K562 (cell line): ENCODE data around the gene IL3RA. TPM values are rescaled to one million over a fixed set of nuclear protein-coding genes. Genes with fewer than 3 reads are reported as not detected.

Experiments used
- ATAC-seq: fragments of 200-7000 bp; cut with Tn5 transposase; 3 replicates; pipeline ENCODE4 v1.9.1; 2020; ENCODE audit warnings: moderate library complexity
- BruUV-seq: library from RNA; stranded (reverse); fragments of 400-500 nt; replicated peaks from 2 replicates; lab custom pipeline; 2021; lab: Mats Ljungman, UMichigan
- CTCF ChIA-PET: fragments of 300-600 bp; formaldehyde crosslinking; extraction: SDS; loops from one replicate; lab custom pipeline; 2021; ENCODE audit warnings: low intra/inter-chr PET ratio; lab: Yijun Ruan, JAX
- POLR2A ChIA-PET: fragments of 300-600, 350-650 bp; sonication (Branson Sonifier 250); formaldehyde crosslinking; extraction: SDS; loops from one replicate; lab custom pipeline; 2021; ENCODE audit warnings: antibody characterized with exemption, inconsistent platforms; lab: Yijun Ruan, JAX
- DNase-seq, 4 experiments: peaks; one replicate each; pipeline versions ENCODE4 v3.0.0 to v3.0.0-alpha.2; 2011 to 2018; ENCODE audit warnings: low spot score in 3 of 4, mixed read lengths in 3 of 4; ENCODE audit errors: extremely low read depth in 1 of 4
- FAIRE-seq: peaks from 2 replicates; lab custom pipeline; 2011; peaks lifted over from hg19 to GRCh38; lab: Jason Lieb, UNC
- H2AFZ ChIP-seq: 2 replicates; pipeline ENCODE4 v1.6.0; 2011; ENCODE audit warnings: low read depth, low read length, control low read depth, inconsistent platforms
- H3K27ac ChIP-seq: fragments of 200-600 bp; 3 replicates; pipeline ENCODE4 v1.8.0; 2011; ENCODE audit warnings: low read depth, mild to moderate bottlenecking, control low read depth, inconsistent platforms, low read length, moderate library complexity, mixed read lengths; ENCODE audit errors: extremely low read depth
- H3K27me3 ChIP-seq, 2 experiments: fragments of 300-600 bp in 1 of 2; 2 replicates in 1 of 2; 3 replicates in 1 of 2; pipeline versions ENCODE4 v1.6.0 to v1.8.0; 2011; ENCODE audit warnings: inconsistent platforms in 2 of 2, low read length in 2 of 2, mild to moderate bottlenecking in 1 of 2, mixed read lengths in 1 of 2, moderate library complexity in 1 of 2; ENCODE audit not compliant: control insufficient read depth in 2 of 2, insufficient read depth in 2 of 2
- H3K36me3 ChIP-seq: fragments of 300-600 bp; 3 replicates; pipeline ENCODE4 v1.8.0; 2011; ENCODE audit warnings: mild to moderate bottlenecking, low read length, inconsistent platforms; ENCODE audit not compliant: control insufficient read depth, insufficient read depth
- H3K4me1 ChIP-seq, 2 experiments: fragments of 200-600 bp in 1 of 2; replicated peaks in 1 of 2; 2 replicates in 1 of 2; 3 replicates in 1 of 2; pipeline versions ENCODE4 v1.5.1 to v1.8.0; 2011; ENCODE audit warnings: inconsistent platforms in 2 of 2, low read length in 2 of 2, mild to moderate bottlenecking in 1 of 2, mixed read lengths in 1 of 2, moderate library complexity in 1 of 2; ENCODE audit not compliant: control insufficient read depth in 2 of 2, insufficient read depth in 2 of 2
- H3K4me2 ChIP-seq: 2 replicates; pipeline ENCODE4 v1.6.1; 2011; ENCODE audit warnings: low read length, control low read depth, inconsistent platforms, mixed read lengths; ENCODE audit not compliant: insufficient read depth
- H3K4me3 ChIP-seq: fragments of 200-600 bp; sonication (generic), shearing (Covaris generic); 2 replicates; pipeline ENCODE4 v1.5.1; 2016; ENCODE audit warnings: control low read depth, inconsistent platforms
- H3K79me2 ChIP-seq: fragments of 200-600 bp; 3 replicates; pipeline ENCODE4 v1.8.0; 2011; ENCODE audit warnings: low read length, inconsistent platforms; ENCODE audit not compliant: control insufficient read depth, insufficient read depth
- H3K9ac ChIP-seq, 2 experiments: 2 replicates each; pipeline versions ENCODE4 v1.6.0 to v1.6.1; 2011; ENCODE audit warnings: low read depth in 2 of 2, low read length in 2 of 2, control low read depth in 1 of 2, inconsistent platforms in 1 of 2, mild to moderate bottlenecking in 1 of 2, mixed read lengths in 1 of 2; ENCODE audit not compliant: insufficient read depth in 1 of 2
- H3K9me1 ChIP-seq: one replicate; pipeline ENCODE4 v1.6.0; 2011; ENCODE audit warnings: inconsistent platforms, mild to moderate bottlenecking, low read length, moderate library complexity; ENCODE audit not compliant: control insufficient read depth, insufficient read depth
- H3K9me3 ChIP-seq: replicated peaks from 2 replicates; pipeline ENCODE4 v1.5.1; 2011; ENCODE audit warnings: low read depth, low read length, inconsistent platforms; ENCODE audit not compliant: control insufficient read depth, insufficient read depth
- H4K20me1 ChIP-seq: replicated peaks from 2 replicates; pipeline ENCODE4 v1.6.1; 2011; ENCODE audit warnings: low read length, inconsistent platforms, mixed read lengths; ENCODE audit not compliant: control insufficient read depth, insufficient read depth
- NFATC3 ChIP-seq: fragments of 450-650 bp; IDR thresholded peaks from 2 replicates; pipeline ENCODE4 v1.6.1; 2017; ENCODE audit warnings: mild to moderate bottlenecking
- SAFB2 ChIP-seq: fragments of 200-400 bp; formaldehyde crosslinking; IDR thresholded peaks from 2 replicates; pipeline ENCODE4 v1.6.1; 2018; ENCODE audit warnings: borderline replicate concordance, low read length, low read depth, moderate library complexity; ENCODE audit not compliant: severe bottlenecking
- STAG1 ChIP-seq: sonication (generic); formaldehyde crosslinking; IDR thresholded peaks from 2 replicates; pipeline ENCODE4 v1.5.0; 2020; ENCODE audit warnings: missing genetic modification reagents, borderline replicate concordance
- SUPT5H ChIP-seq: fragments of 450-650 bp; IDR thresholded peaks from 2 replicates; pipeline ENCODE4 v1.6.1; 2016
- ZBTB1 ChIP-seq: sonication (generic); formaldehyde crosslinking; IDR thresholded peaks from 2 replicates; pipeline ENCODE4 v1.8.1; 2023; ENCODE audit warnings: missing genetic modification reagents, low read depth, mild to moderate bottlenecking, borderline replicate concordance
- ZNF12 ChIP-seq: sonication (generic); formaldehyde crosslinking; IDR thresholded peaks from 2 replicates; pipeline ENCODE4 v1.4.0; 2020; ENCODE audit warnings: mild to moderate bottlenecking, missing genetic modification reagents
- ZNF282 ChIP-seq: sonication (generic); formaldehyde crosslinking; IDR thresholded peaks from 2 replicates; pipeline ENCODE4 v1.8.1; 2023; ENCODE audit warnings: missing genetic modification reagents
- ZNF507 ChIP-seq: conservative IDR thresholded peaks from 2 replicates; pipeline ENCODE4 v1.6.1; 2017; ENCODE audit warnings: missing genetic modification characterization, missing compliant biosample characterization
- WGBS: fragments of 100-300 bp; shearing (Covaris generic); methylation state at CpG from one replicate; pipeline ENCODE4 v1.1.6; 2016; ENCODE audit warnings: low coverage, mixed read lengths; ENCODE audit not compliant: insufficient coverage; ENCODE audit errors: missing lambda C conversion rate; 5-methylcytosine and 5-hydroxymethylcytosine counted together
- in situ Hi-C: fragments of 300-500 bp; cut with MboI; formaldehyde crosslinking; loops from 4 replicates; pipeline ENCODE4 v1.15.0; 2018; ENCODE audit warnings: inconsistent platforms, mixed read lengths
- intact Hi-C: fragments of 100-400 bp; cut with micrococcal nuclease; formaldehyde crosslinking; loops from 2 replicates; pipeline ENCODE4 v1.14.2; 2022
- polyA plus RNA-seq, 8 experiments: library from polyadenylated mRNA; depleted of rRNA in 4 of 8; stranded (reverse) in 5 of 8; unstranded in 3 of 8; fragments of >200 nt; fragmentation: Nextera tagmentation in 2 of 8; fragmentation: Illumina TruSeq in 1 of 8; extraction: Ambion mirVana in 2 of 8; extraction: Trizol in 1 of 8; gene quantifications; 2 replicates each; pipeline versions ENCODE4 v1.2.1 to v1.2.3, GENCODE V29; 2011 to 2014; ENCODE audit warnings: inconsistent platforms in 1 of 8, missing spikeins in 1 of 8
- total RNA-seq, 7 experiments: library from RNA; depleted of rRNA in 6 of 7; stranded (reverse); fragments of >200 nt in 6 of 7; fragmentation: Illumina TruSeq in 2 of 7; extraction: Trizol in 2 of 7; gene quantifications; 2 replicates each; pipeline versions ENCODE4 v1.2.1 to v1.2.3, GENCODE V29; 2011 to 2021; ENCODE audit warnings: low replicate concordance in 1 of 7
- TF ChIP-seq, protein P1 (sequence below): sonication (generic); formaldehyde crosslinking; IDR thresholded peaks from 2 replicates; pipeline ENCODE4 v1.8.0; 2022; ENCODE audit warnings: mild to moderate bottlenecking, missing genetic modification reagents, borderline replicate concordance
- TF ChIP-seq, protein P2 (sequence below), 3 experiments: IDR thresholded peaks in 2 of 3; conservative IDR thresholded peaks in 1 of 3; 2 replicates each; pipeline ENCODE4 v1.5.1; 2011 to 2012; ENCODE audit warnings: low read length in 3 of 3, mild to moderate bottlenecking in 3 of 3, control low read depth in 2 of 3, improper control_type of control experiment in 1 of 3, inconsistent platforms in 1 of 3, low read depth in 1 of 3, mixed read lengths in 1 of 3, moderate library complexity in 1 of 3; ENCODE audit not compliant: insufficient read depth in 2 of 3
- TF ChIP-seq, protein P3 (sequence below): fragments of 200-400 bp; formaldehyde crosslinking; IDR thresholded peaks from 2 replicates; pipeline ENCODE4 v1.6.1; 2017; ENCODE audit warnings: mild to moderate bottlenecking, low read depth, low read length, moderate library complexity
- TF ChIP-seq, protein P4 (sequence below): sonication (generic); formaldehyde crosslinking; IDR thresholded peaks from 2 replicates; pipeline ENCODE4 v1.8.1; 2023; ENCODE audit warnings: missing genetic modification reagents, mild to moderate bottlenecking, borderline replicate concordance

The IL3RA gene
- total and polyA plus RNA-seq, 9 of the 15 experiments (the other 6 are each of a cell fraction or from before 2014, with no cell fraction given) = not detected

DNA sequence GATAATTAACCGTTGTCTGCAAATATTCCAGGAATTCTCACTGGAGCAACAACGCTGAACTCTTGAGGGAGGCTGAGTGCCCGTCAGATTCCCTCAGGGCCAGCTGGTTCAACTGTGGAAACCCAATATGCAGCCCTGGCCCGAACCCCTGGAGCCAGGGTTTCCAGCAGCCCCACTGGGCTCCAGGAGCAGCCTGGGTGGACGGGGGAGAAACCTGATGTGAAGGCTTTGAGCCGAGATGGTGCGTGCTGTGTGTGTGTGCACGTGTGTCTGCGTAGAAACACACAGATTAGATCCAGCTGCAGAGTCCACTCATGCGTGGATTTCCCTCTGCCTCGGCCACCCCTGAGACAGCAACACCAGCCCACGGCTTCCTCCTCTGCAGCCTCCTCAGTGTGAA, 74.7 kb downstream of the IL3RA start:
- no peak overlapping the region for H3K4me2 ChIP-seq
- H3K79me2 ChIP-seq = no peaks in the 10 kb centered on the region
- H3K27ac ChIP-seq = no peak overlapping the region
- peaks cover 30% of the 10 kb centered on the region; the same call in 2 of the 3 replicates for H3K36me3 ChIP-seq
- BruUV-seq = no TSS peak
- no peak overlapping the region for H2AFZ ChIP-seq
- no peaks in the 10 kb centered on the region for H3K9me1 ChIP-seq
- H3K27me3 ChIP-seq = no peaks in the 10 kb centered on the region
- intact Hi-C loops (no loop called here), in situ Hi-C loops (no loop called here)
- POLR2A ChIA-PET = no interaction called here
- no peaks in the 10 kb centered on the region for H3K4me1 ChIP-seq
- H3K9ac ChIP-seq = no peak overlapping the region
- WGBS = 80% methylated on average over 6 of the region's 12 CpGs
- no peak for DNase-seq
- H3K9me3 ChIP-seq = no peaks in the 10 kb centered on the region
- no peak overlapping the region for H3K4me3 ChIP-seq
- FAIRE-seq = no peak
- CTCF ChIA-PET = no interaction called here
- no peak for ATAC-seq
- H4K20me1 ChIP-seq = no peaks in the 10 kb centered on the region
- TF ChIP-seq SUPT5H = no peak
- no peak for TF ChIP-seq ZNF507 (tag)
- TF ChIP-seq ZBTB1 (CRISPR knock-in tag) = no peak
- no peak for TF ChIP-seq STAG1 (CRISPR knock-in tag)
- TF ChIP-seq, protein P1, sequence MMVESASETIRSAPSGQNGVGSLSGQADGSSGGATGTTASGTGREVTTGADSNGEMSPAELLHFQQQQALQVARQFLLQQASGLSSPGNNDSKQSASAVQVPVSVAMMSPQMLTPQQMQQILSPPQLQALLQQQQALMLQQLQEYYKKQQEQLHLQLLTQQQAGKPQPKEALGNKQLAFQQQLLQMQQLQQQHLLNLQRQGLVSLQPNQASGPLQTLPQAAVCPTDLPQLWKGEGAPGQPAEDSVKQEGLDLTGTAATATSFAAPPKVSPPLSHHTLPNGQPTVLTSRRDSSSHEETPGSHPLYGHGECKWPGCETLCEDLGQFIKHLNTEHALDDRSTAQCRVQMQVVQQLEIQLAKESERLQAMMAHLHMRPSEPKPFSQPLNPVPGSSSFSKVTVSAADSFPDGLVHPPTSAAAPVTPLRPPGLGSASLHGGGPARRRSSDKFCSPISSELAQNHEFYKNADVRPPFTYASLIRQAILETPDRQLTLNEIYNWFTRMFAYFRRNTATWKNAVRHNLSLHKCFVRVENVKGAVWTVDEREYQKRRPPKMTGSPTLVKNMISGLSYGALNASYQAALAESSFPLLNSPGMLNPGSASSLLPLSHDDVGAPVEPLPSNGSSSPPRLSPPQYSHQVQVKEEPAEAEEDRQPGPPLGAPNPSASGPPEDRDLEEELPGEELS (CRISPR knock-in tag) = no peak
- no peak for TF ChIP-seq NFATC3
- no peak for TF ChIP-seq ZNF12 (CRISPR knock-in tag)
- no peak for TF ChIP-seq SAFB2
- TF ChIP-seq, protein P2, sequence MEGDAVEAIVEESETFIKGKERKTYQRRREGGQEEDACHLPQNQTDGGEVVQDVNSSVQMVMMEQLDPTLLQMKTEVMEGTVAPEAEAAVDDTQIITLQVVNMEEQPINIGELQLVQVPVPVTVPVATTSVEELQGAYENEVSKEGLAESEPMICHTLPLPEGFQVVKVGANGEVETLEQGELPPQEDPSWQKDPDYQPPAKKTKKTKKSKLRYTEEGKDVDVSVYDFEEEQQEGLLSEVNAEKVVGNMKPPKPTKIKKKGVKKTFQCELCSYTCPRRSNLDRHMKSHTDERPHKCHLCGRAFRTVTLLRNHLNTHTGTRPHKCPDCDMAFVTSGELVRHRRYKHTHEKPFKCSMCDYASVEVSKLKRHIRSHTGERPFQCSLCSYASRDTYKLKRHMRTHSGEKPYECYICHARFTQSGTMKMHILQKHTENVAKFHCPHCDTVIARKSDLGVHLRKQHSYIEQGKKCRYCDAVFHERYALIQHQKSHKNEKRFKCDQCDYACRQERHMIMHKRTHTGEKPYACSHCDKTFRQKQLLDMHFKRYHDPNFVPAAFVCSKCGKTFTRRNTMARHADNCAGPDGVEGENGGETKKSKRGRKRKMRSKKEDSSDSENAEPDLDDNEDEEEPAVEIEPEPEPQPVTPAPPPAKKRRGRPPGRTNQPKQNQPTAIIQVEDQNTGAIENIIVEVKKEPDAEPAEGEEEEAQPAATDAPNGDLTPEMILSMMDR (IDR thresholded peaks at IDR 0.05 in 2 of 3, conservative IDR thresholded peaks at IDR 0.05 in 1 of 3; ENCODE audit: insufficient read depth in 2 of 3, low read depth in 1 of 3, low read length in 3 of 3) = no peak
- TF ChIP-seq, protein P3, sequence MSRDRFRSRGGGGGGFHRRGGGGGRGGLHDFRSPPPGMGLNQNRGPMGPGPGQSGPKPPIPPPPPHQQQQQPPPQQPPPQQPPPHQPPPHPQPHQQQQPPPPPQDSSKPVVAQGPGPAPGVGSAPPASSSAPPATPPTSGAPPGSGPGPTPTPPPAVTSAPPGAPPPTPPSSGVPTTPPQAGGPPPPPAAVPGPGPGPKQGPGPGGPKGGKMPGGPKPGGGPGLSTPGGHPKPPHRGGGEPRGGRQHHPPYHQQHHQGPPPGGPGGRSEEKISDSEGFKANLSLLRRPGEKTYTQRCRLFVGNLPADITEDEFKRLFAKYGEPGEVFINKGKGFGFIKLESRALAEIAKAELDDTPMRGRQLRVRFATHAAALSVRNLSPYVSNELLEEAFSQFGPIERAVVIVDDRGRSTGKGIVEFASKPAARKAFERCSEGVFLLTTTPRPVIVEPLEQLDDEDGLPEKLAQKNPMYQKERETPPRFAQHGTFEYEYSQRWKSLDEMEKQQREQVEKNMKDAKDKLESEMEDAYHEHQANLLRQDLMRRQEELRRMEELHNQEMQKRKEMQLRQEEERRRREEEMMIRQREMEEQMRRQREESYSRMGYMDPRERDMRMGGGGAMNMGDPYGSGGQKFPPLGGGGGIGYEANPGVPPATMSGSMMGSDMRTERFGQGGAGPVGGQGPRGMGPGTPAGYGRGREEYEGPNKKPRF = no peak
- TF ChIP-seq ZNF282 (CRISPR knock-in tag) = no peak
- TF ChIP-seq, protein P4, sequence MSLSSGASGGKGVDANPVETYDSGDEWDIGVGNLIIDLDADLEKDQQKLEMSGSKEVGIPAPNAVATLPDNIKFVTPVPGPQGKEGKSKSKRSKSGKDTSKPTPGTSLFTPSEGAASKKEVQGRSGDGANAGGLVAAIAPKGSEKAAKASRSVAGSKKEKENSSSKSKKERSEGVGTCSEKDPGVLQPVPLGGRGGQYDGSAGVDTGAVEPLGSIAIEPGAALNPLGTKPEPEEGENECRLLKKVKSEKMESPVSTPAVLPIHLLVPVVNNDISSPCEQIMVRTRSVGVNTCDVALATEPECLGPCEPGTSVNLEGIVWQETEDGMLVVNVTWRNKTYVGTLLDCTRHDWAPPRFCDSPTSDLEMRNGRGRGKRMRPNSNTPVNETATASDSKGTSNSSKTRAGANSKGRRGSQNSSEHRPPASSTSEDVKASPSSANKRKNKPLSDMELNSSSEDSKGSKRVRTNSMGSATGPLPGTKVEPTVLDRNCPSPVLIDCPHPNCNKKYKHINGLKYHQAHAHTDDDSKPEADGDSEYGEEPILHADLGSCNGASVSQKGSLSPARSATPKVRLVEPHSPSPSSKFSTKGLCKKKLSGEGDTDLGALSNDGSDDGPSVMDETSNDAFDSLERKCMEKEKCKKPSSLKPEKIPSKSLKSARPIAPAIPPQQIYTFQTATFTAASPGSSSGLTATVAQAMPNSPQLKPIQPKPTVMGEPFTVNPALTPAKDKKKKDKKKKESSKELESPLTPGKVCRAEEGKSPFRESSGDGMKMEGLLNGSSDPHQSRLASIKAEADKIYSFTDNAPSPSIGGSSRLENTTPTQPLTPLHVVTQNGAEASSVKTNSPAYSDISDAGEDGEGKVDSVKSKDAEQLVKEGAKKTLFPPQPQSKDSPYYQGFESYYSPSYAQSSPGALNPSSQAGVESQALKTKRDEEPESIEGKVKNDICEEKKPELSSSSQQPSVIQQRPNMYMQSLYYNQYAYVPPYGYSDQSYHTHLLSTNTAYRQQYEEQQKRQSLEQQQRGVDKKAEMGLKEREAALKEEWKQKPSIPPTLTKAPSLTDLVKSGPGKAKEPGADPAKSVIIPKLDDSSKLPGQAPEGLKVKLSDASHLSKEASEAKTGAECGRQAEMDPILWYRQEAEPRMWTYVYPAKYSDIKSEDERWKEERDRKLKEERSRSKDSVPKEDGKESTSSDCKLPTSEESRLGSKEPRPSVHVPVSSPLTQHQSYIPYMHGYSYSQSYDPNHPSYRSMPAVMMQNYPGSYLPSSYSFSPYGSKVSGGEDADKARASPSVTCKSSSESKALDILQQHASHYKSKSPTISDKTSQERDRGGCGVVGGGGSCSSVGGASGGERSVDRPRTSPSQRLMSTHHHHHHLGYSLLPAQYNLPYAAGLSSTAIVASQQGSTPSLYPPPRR = no peak
